Tibial nerve (tissue), 3 donors: ENCODE measurements around the gene NEDD4L.

Experiments used
- CTCF ChIP-seq, 5 experiments: fragments of 200-600 bp in 3 of 5; fragments of 450-650 bp in 2 of 5; sonication (generic) in 3 of 5; IDR thresholded peaks; one replicate each; pipeline ENCODE4 v1.5.1; 2016 to 2019; ENCODE audit warnings: antibody characterized with exemption in 5 of 5, mild to moderate bottlenecking in 3 of 5, moderate library complexity in 2 of 5
- POLR2A ChIP-seq, 2 donors: fragments of 450-650 bp; IDR thresholded peaks; one replicate each; pipeline ENCODE4 v1.6.1; 2017; ENCODE audit warnings: antibody characterized with exemption in 2 of 2, mild to moderate bottlenecking in 2 of 2, moderate library complexity in 2 of 2

- TF ChIP-seq CTCF (IDR thresholded peaks at IDR 0.05) (no peak), POLR2A (IDR thresholded peaks at IDR 0.05) (no peak)
These were observed 174.1 kb downstream of the NEDD4L start for GRCh38 chr18:58218117-58218516.
